BLaER1 treated with 17β-estradiol and CSF1 and Interleukin-3, amounts not matched to agents 10 nM and 100 nM (cell line): Measurements from ENCODE around the gene ACP4.
"Not testable (repeated sequence)": the region's sequence is repeated elsewhere in the genome, so short reads cannot be mapped to it uniquely, and the experiment has no call there.

Experiments used
- H3K27ac ChIP-seq, 11 experiments: shearing (Covaris generic); formaldehyde crosslinking; 2 replicates each; pipeline ENCODE4 v1.8.1; 2022
- H3K27me3 ChIP-seq, 11 experiments: shearing (Covaris generic); formaldehyde crosslinking; 2 replicates each; pipeline ENCODE4 v1.8.1; 2022
- H3K36me3 ChIP-seq, 11 experiments: shearing (Covaris generic); formaldehyde crosslinking; 2 replicates each; pipeline ENCODE4 v1.8.1; 2022
- H3K4me1 ChIP-seq, 10 experiments: shearing (Covaris generic); formaldehyde crosslinking; 2 replicates each; pipeline ENCODE4 v1.8.1; 2022
- H3K4me2 ChIP-seq, 11 experiments: shearing (Covaris generic); formaldehyde crosslinking; 2 replicates each; pipeline ENCODE4 v1.8.1; 2022
- H3K4me3 ChIP-seq, 10 experiments: shearing (Covaris generic); formaldehyde crosslinking; 2 replicates each; pipeline ENCODE4 v1.8.1; 2022
- H3K9ac ChIP-seq, 11 experiments: shearing (Covaris generic); formaldehyde crosslinking; 2 replicates each; pipeline ENCODE4 v1.8.1; 2022
- H3K9me3 ChIP-seq, 11 experiments: shearing (Covaris generic); formaldehyde crosslinking; replicated peaks in 1 of 11; 2 replicates each; pipeline ENCODE4 v1.8.1; 2022
- H4K20me1 ChIP-seq, 11 experiments: shearing (Covaris generic); formaldehyde crosslinking; 2 replicates each; pipeline ENCODE4 v1.8.1; 2022
- Cebpa-rat ChIP-seq, 11 experiments: shearing (Covaris generic); IDR thresholded peaks; 2 replicates each; pipeline ENCODE4 v1.8.1; 2022

ACP4 gene, protein sequence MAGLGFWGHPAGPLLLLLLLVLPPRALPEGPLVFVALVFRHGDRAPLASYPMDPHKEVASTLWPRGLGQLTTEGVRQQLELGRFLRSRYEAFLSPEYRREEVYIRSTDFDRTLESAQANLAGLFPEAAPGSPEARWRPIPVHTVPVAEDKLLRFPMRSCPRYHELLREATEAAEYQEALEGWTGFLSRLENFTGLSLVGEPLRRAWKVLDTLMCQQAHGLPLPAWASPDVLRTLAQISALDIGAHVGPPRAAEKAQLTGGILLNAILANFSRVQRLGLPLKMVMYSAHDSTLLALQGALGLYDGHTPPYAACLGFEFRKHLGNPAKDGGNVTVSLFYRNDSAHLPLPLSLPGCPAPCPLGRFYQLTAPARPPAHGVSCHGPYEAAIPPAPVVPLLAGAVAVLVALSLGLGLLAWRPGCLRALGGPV

DNA sequence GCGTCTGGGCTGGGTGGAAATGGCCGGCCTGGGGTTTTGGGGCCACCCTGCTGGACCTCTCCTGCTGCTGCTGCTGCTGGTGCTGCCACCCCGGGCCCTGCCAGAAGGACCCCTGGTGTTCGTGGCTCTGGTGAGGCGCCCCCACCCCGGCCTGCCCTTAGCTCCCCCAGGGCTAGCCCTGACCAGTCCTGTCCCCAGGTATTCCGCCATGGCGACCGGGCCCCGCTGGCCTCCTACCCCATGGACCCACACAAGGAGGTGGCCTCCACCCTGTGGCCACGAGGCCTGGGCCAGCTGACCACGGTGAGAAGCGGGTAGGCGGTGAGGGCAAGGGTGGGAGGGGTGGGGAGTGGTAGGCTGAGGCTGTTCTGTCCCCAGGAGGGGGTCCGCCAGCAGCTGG, at the start of gene ACP4:
Gene ACP4, plus strand, starts transcription at position 20 of the 400 bp plus-strand sequence. Its CDS starts 0 bp downstream, at position 20.
- TF ChIP-seq Cebpa-rat (IDR thresholded peaks at IDR 0.05), result no peak
- Histone ChIP-seq H3K9ac (no peak within 1 kb of the TSS), H3K4me1 (peaks cover 0 to 23% (median 18%) of the 10 kb centered on the region in 10 experiments; a peak in 16 of 20 replicates), H3K4me2 (no peak within 1 kb of the TSS), H3K27me3 (no peaks in the 10 kb centered on the region), H3K36me3 (peaks cover 0 to 3% (median 0%) of the 10 kb centered on the region in 11 experiments; a peak in 8 of 22 replicates), H3K4me3 (no peak within 1 kb of the TSS), H4K20me1 (peaks cover 0 to 41% (median 22%) of the 10 kb centered on the region in 11 experiments; a peak in 18 of 22 replicates), H3K27ac (no peak within 1 kb of the TSS), H3K9me3 (no peaks in the 10 kb centered on the region)

DNA sequence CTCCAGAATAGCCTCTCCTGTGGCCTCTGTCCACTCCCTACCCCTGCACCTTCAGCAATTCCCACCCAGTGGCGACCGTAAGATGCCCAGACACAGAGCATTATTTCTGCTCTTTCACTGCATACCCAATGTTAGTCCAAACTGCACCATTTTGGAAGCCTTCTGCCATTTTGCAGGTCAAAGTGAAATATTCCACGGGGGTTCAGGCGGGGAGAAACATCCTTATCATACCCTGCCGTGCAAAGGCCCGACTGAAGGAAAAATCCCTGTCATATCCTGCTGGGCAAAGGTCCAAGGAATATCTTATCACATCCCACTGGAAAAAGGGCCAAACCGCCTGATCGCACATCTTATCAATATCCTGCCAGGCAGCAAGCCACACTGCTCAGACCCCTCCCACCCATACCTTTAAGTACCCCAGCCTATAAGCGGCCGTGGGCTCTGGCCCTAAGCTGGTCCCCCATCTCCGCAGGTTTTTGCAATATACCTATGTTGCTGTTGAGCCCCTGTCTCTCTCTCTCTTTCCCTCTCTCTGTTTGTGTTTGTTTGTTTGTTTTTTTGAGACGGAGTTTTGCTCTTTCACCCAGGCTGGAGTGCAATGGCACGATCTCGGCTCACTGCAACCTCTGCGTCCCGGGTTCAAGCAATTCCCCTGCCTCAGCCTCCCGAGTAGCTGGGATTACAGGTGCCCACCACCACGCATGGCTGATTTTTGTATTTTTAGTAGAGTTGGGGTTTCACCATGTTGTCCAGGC, 48.9 kb upstream of the ACP4 start:
- Histone ChIP-seq H3K4me3 (no peak overlapping the region), H4K20me1 (no peaks in the 10 kb centered on the region), H3K9me3 (no peaks in the 10 kb centered on the region), H3K9ac (no peak overlapping the region), H3K4me1 (peaks cover 0 to 22% (median 15%) of the 10 kb centered on the region in 10 experiments; a peak in 13 of 20 replicates), H3K36me3 (no peaks in the 10 kb centered on the region), H3K4me2 (no peak overlapping the region), H3K27ac (no peak overlapping the region), H3K27me3 (no peaks in the 10 kb centered on the region)
- no peak for TF ChIP-seq Cebpa-rat (IDR thresholded peaks at IDR 0.05)

DNA sequence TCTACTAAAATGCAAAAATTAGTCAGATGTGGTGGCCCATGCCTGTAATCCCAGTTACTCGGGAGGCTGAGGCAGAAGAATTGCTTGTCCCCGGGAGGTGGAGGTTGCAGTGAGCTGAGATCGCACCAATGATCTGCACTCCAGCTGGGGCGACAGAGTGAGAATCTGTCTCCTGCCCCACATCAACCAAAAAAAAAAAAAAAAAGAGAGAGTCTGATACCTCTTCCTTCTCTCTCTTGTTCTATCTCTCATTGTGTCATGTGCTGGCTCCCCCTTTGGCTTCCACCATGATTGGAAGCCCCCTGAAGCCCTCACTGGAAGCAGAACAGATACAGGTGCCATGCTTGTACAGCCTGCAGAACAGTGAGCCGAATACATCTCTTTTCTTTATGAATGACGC, 46.7 kb upstream of the ACP4 start:
- no peaks in the 10 kb centered on the region for H3K27me3 ChIP-seq
- TF ChIP-seq Cebpa-rat (IDR thresholded peaks at IDR 0.05), result no peak
- H3K36me3 ChIP-seq, result no peaks in the 10 kb centered on the region
- H3K4me3 ChIP-seq, result no peak overlapping the region
- H3K9ac ChIP-seq, result no peak overlapping the region
- H3K27ac ChIP-seq, result no peak overlapping the region
- H3K4me1 ChIP-seq, result peaks cover 0 to 17% (median 13%) of the 10 kb centered on the region in 10 experiments; a peak in 13 of 20 replicates
- H4K20me1 ChIP-seq, result no peaks in the 10 kb centered on the region
- no peak overlapping the region for H3K4me2 ChIP-seq
- H3K9me3 ChIP-seq, result no peaks in the 10 kb centered on the region

DNA sequence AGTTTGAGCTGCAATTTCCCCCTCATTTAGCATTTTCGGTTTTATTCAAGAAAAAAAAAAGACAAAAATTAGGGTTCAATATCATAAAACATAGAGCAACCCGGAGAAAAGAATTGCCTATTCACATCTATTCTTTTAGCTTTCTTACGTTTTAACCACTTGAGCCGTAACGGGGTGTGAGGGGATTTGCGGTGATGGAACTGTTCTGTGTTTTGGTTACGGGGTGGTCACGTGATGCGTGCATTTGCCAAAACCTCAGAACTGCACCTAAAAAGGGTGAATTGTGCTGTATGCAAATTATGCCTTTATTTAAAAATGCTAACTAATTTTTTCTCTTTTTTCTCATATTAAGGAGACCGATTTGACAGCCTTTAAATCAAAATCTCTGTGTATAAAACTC, 45.0 kb upstream of the ACP4 start:
- Histone ChIP-seq H3K36me3 (no peaks in the 10 kb centered on the region), H4K20me1 (no peaks in the 10 kb centered on the region), H3K4me2 (no peak overlapping the region), H3K4me1 (peaks cover 0 to 15% (median 11%) of the 10 kb centered on the region in 10 experiments; a peak in 14 of 20 replicates), H3K27me3 (no peaks in the 10 kb centered on the region), H3K9ac (no peak overlapping the region), H3K27ac (no peak overlapping the region), H3K9me3 (no peaks in the 10 kb centered on the region), H3K4me3 (no peak overlapping the region)
- no peak for TF ChIP-seq Cebpa-rat (IDR thresholded peaks at IDR 0.05)

DNA sequence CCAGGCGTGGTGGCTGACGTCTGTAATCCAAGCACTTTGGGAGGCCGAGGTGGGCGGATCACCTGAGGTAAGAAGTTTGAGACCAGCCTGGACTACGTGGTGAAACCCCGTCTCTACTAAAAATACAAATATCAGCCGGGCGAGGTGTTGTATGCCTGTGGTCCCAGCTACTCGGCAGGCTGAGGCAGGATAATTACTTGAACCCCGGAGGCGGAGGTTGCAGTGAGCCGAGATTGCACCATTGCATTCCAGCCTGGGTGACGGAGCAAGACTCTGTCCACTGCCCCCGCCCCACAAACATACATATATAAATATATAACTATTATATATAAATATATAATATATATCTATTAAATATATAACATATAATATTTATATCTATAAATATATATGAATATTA, 43.1 kb upstream of the ACP4 start:
- peaks cover 0 to 26% (median 13%) of the 10 kb centered on the region in 10 experiments; a peak in 14 of 20 replicates for H3K4me1 ChIP-seq
- H3K27ac ChIP-seq, H4K20me1 ChIP-seq, H3K9me3 ChIP-seq, H3K36me3 ChIP-seq, H3K9ac ChIP-seq, H3K4me3 ChIP-seq, H3K27me3 ChIP-seq, H3K4me2 ChIP-seq: not testable (repeated sequence)

DNA sequence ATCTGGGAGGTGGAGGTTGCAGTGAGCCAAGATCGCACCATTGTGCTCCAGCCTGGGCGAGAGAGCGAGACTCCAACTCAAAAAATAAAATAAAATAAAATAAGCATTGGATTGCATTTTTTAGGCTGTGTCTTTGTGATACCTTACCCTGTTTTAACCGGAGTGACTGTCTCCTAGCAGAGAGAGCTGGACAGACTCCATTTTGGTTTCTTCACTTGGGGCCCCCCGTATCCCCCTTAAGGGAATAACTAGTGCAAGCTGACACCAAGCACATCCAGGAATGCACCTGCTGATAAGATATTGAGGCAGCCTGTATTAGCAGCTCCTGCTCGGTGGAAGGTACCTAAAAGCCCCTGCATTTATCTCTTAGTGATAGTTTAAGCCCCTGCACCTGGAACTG, 40.7 kb upstream of the ACP4 start:
- Histone ChIP-seq H3K27me3 (no peaks in the 10 kb centered on the region), H3K36me3 (no peaks in the 10 kb centered on the region), H3K9me3 (no peaks in the 10 kb centered on the region), H3K9ac (0 out of 22 replicates have a peak overlapping the region, but pooled peaks of 1 of the 11 experiments have one; percentile 13), H4K20me1 (no peaks in the 10 kb centered on the region), H3K4me1 (peaks cover 0 to 26% (median 13%) of the 10 kb centered on the region in 10 experiments; a peak in 14 of 20 replicates), H3K4me2 (peak overlapping the region in 8 of 11 experiments; percentile 2 to 70 (median 55); a peak in 14 of 22 replicates), H3K4me3 (no peak overlapping the region), H3K27ac (peak overlapping the region in 1 of 11 experiments; percentile 10; a peak in 1 of 22 replicates)
- TF ChIP-seq Cebpa-rat (IDR thresholded peaks at IDR 0.05), result no peak

DNA sequence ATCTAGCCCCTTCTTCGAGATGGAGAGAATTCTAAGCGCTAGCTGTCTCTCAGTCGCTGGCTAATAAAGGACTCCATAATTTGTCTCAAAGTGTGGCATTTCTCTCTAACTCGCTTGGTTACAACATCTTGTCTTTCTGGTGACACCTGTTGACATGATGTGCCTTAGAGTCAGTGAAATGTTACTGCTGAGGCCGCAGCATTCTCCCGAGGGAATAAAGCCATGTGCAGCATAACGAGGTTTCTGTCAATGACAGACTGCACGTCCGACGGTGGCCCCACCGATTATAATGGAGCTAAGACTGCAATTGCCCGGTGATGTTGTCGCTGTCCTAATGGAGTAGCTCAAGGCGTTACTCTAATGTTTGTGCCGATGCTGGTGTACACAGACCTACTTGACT, 40.2 kb upstream of the ACP4 start:
- no peaks in the 10 kb centered on the region for H3K9me3 ChIP-seq
- H3K4me1 ChIP-seq, result peaks cover 0 to 26% (median 13%) of the 10 kb centered on the region in 10 experiments; a peak in 14 of 20 replicates
- H4K20me1 ChIP-seq, result no peaks in the 10 kb centered on the region
- no peak overlapping the region for H3K9ac ChIP-seq
- no peaks in the 10 kb centered on the region for H3K27me3 ChIP-seq
- no peak overlapping the region for H3K4me3 ChIP-seq
- H3K27ac ChIP-seq, result peak overlapping the region in 1 of 11 experiments; percentile 10; a peak in 1 of 22 replicates
- H3K36me3 ChIP-seq, result no peaks in the 10 kb centered on the region
- peak overlapping the region in 8 of 11 experiments; percentile 2 to 70 (median 55); a peak in 14 of 22 replicates for H3K4me2 ChIP-seq
- TF ChIP-seq Cebpa-rat (IDR thresholded peaks at IDR 0.05), result no peak

DNA sequence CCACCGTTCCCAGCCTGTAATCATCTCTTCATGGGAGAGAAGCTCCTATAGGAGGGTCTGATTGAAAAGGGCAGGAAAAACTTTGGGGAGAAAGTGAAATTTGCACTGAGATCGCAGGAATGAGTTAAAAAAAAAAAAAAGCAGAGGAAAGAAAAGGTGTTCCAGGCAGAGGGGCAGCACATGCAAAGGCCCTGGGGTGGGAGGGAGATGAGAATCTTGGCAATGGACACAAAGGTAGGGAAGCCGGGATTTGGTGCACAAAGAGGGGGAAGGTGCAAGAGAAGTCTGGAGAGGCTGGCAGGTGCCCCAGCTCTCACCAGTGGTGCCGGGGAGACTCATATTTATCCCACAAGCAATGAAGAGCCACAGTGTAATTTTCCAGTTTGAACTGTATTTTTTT, 36.3 kb upstream of the ACP4 start:
- H3K4me3 ChIP-seq, result no peak overlapping the region
- H3K27ac ChIP-seq, result no peak overlapping the region
- H3K9me3 ChIP-seq, result no peaks in the 10 kb centered on the region
- peaks cover 0 to 24% (median 13%) of the 10 kb centered on the region in 10 experiments; a peak in 14 of 20 replicates for H3K4me1 ChIP-seq
- no peak for TF ChIP-seq Cebpa-rat (IDR thresholded peaks at IDR 0.05)
- H3K4me2 ChIP-seq, result no peak overlapping the region
- no peaks in the 10 kb centered on the region for H3K27me3 ChIP-seq
- H4K20me1 ChIP-seq, result no peaks in the 10 kb centered on the region
- no peaks in the 10 kb centered on the region for H3K36me3 ChIP-seq
- H3K9ac ChIP-seq, result no peak overlapping the region

DNA sequence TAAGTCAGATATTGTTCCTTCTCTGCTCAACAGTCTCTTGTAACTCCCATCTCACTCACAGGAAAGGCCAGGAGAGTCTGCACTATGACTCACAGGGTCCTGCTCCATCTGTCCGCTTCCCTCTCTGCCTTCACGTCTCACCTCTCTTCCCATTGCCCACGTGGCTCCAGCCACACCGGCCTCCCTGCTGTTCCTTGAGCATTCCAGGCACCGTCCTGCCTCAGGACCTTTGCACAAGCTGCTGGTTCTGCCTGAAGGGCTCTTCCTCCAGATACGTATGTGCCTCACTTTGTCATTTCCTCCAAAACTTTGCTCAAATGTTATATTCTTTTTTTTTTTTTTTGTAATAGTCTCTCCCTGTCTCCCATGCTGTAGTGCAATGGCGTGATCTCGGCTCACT, 34.0 kb upstream of the ACP4 start:
- H3K4me2 ChIP-seq, H3K9ac ChIP-seq, H4K20me1 ChIP-seq, H3K27ac ChIP-seq, H3K27me3 ChIP-seq, H3K36me3 ChIP-seq, H3K4me3 ChIP-seq, H3K4me1 ChIP-seq: not testable (repeated sequence)
- peaks cover 0 to 10% (median 8%) of the 10 kb centered on the region in 11 experiments; a peak in 13 of 22 replicates for H3K9me3 ChIP-seq

DNA sequence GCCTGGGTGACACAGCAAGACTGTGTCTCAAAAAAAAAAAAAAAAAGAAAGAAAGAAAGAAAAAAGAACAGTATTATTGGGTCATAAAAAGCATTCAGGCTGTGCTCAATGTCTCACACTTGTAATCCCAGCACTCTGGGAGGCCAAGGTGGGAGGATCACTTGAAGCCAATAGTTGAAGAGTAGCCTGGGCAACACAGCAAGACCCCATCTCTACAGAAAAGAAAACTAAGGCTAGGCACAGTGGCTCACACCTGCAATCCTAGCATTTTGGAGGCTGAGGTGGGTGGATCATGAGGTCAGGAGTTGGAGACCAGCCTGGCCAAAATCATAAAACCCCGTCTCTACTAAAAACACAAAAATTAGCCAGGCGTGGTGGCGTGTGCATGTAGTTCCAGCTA, 32.6 kb upstream of the ACP4 start:
- not testable (repeated sequence) for H3K36me3 ChIP-seq, H3K9ac ChIP-seq, H3K27ac ChIP-seq, H3K27me3 ChIP-seq, H3K4me3 ChIP-seq, H3K4me2 ChIP-seq, H4K20me1 ChIP-seq, H3K4me1 ChIP-seq
- peaks cover 0 to 10% (median 8%) of the 10 kb centered on the region in 11 experiments; a peak in 13 of 22 replicates for H3K9me3 ChIP-seq

DNA sequence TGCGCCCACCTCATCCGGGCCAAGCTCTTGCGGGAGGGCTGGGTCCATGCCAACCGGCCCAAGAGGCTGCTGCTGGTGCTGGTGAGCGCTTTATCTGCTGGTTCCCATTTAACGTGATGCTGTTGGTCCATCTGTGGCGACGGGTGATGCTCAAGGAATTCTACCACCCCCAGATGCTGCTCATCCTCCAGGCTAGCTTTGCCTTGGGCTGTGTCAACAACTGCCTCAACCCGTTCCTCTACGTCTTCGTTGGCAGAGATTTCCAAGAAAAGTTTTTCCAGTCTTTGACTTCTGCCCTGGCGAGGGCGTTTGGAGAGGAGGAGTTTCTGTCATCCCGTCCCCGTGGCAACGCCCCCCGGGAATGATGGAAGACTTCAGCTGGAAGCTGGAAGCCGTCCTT, 31.1 kb upstream of the ACP4 start:
- not testable (repeated sequence) for H4K20me1 ChIP-seq, H3K4me1 ChIP-seq, H3K9ac ChIP-seq, H3K27me3 ChIP-seq, H3K27ac ChIP-seq, H3K4me3 ChIP-seq, H3K4me2 ChIP-seq, H3K36me3 ChIP-seq
- H3K9me3 ChIP-seq, result peaks cover 0 to 10% (median 8%) of the 10 kb centered on the region in 11 experiments; a peak in 13 of 22 replicates
